IPS-NIHi7 (cell line): Measurements from ENCODE around the gene SLC25A14.
A peak's percentile ranks its signal among the peaks of the same experiment; 100 is the strongest.
"Not testable (repeated sequence)": the region's sequence is repeated elsewhere in the genome, so short reads cannot be mapped to it uniquely, and the experiment has no call there.

ENCODE experiments used
- DNase-seq: peaks from one replicate; pipeline ENCODE4 v3.0.0; 2012; ENCODE audit warnings: mixed read lengths; ENCODE audit errors: extremely low spot score

SLC25A14 gene, protein sequence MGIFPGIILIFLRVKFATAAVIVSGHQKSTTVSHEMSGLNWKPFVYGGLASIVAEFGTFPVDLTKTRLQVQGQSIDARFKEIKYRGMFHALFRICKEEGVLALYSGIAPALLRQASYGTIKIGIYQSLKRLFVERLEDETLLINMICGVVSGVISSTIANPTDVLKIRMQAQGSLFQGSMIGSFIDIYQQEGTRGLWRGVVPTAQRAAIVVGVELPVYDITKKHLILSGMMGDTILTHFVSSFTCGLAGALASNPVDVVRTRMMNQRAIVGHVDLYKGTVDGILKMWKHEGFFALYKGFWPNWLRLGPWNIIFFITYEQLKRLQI

DNA sequence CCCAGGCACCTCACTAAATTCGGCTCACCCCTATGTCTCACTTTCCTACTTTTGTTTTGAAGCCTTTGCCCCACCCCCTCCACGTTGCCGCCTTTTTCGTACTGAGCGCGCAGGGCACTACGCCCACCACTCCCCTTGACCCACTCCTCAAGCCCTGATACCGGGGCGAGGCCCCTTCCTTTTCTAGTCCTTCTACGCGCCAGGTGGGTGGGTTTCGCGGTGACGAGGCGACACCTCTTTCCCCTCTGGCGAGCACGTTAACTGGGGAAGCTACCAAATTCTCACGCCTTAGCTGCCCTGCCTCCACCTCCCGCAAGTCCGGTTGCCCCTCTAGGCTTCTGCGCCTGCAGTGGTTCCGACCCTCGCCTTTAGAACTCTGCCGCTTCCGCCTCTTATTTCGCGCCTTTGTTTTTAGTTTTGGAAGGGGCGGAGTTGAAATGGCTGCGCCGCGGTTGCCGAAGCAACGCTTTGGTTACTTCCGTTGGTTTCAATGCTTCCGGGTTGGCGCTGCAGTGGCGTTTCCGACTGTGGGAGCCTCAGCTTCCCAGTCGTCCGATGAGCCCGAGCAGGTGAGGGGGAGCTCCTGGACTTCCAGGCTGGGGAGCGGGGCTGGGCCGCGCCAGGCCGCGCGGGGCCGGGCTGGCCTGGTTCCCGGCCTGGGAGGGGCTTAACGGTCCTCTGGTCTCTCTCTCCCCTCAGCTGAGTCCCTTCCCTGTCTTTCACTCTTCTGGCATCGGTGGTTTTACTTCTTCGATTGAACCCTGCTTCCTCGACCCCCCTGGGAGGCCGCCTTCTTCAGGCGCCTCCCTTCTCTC, at the start of gene SLC25A14:
Gene SLC25A14 (plus strand): TSS at position 512 of the 815 bp plus-strand sequence. CDS start 360 bp downstream, outside the sequence.
- DNase-seq = peak; percentile 80

DNA sequence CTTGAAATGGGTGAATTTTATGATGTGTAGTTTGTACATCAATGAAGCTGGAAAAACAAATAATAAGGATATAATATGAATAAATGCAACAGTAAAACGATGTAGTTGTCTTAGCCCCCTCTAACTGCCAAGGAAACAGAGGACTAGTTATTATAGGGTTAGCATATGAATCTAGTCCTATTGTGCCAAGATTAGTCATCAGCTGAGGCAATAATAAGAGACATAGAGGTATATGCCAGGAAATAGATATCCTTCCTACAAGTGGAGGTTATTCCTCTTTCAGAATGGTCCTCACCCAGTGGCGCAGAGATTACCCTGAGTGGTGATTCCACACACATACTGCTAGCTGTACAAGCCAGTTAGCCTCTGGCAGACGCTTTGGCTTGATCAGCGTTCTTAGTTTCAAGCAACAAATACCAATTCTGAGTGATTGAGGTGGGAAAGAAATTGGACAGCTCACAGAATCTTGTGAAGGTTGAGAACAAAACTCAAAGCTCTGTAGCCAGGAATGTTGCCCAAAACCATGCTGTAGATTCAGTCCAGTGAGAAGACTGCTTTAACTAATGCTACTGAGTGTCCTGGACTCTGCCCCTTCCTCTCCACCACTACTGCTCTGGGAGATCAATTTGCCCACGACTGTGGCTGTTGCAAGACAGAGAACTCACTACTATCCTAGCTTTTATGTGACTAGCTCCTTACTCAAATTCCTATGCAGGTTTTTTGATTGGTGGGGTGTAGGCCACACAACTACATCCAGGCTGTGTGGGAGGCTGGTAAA, 44.0 kb upstream of the SLC25A14 start:
- no peak for DNase-seq

GRCh38 chrX:130296297-130296678, 43.4 kb upstream of the SLC25A14 start:
- DNase-seq = no peak

- no peak for DNase-seq
Observed at GRCh38 chrX:130296743-130297142, 43.0 kb upstream of the SLC25A14 start.

DNA sequence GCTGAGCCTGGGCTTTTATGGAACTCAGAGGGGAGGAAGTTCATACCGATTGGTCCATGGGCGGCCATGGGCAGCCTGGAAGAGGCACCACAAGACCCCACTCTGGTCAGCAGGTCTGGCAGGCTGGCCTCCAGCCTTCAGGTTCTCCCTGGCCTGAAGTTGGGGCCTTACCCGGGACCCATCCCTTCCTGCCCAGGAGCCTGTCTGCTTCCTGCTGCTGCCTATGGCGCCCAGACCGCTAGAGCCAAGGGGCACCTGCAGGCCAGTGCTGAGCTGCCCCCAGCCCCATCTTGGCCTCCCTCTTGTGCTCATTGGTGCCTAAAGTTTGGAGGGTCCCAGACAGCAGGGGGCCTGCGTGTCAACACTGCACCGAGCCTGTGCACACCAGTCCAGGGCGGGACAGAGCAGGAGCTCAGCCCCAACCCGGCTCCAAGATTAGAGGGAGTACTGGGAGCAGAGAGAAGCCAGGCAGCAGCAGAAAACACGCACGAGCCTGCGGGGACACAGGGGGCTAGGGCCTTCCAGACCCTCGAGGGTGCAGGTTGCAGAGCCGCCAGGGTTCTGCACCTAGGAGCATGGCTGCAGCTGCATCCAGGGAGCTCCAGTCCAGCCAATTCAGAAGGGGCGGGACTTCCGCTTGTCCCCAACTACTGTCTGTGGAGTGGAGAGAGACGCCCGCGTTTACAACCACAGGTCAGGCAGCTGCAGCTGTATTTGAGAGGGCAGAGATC, 40.3 kb upstream of the SLC25A14 start:
- no peak for DNase-seq

DNA sequence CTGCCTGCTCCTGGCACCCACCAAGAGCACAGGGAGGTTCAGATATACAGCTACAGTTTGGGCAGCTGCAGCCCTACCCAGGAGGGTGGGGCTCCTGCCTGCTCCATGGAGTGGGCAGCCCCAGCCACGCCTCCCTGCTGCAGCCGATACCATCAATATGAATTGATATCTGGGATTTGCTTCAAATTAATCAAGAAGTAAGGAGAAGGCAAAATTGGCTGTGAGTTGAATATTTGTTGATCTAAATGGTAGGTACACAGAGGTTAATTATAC, 39.8 kb upstream of the SLC25A14 start:
- DNase-seq = no peak

GRCh38 chrX:130301405-130301804, 38.3 kb upstream of the SLC25A14 start:
- DNase-seq = no peak

- DNase-seq = no peak
Observed at GRCh38 chrX:130301977-130302376, 37.7 kb upstream of the SLC25A14 start.

- peak; percentile 28 for DNase-seq
Observed at GRCh38 chrX:130304587-130305368, 34.9 kb upstream of the SLC25A14 start.

GRCh38 chrX:130319886-130320285, 19.8 kb upstream of the SLC25A14 start:
- DNase-seq = not testable (repeated sequence)

GRCh38 chrX:130321550-130321949, 18.2 kb upstream of the SLC25A14 start:
- no peak for DNase-seq

DNA sequence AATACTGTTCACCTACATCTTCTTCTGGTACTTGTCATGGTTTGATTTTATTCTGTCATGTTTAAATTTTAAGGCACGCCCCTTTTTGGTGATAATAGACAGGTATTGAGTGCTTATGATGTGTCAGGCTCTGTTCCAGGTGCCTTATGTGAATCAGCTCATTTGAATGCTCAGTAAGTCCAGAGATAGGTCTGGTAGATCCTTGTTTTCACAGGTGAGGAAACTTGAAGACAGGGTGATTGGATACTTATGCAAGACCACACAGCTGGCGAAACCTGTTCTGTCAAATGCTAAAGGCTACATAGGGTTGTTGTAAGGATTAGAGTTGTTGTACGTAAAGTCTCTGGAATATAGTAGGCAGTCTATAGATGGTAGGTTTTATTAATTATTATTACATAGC, 9.6 kb upstream of the SLC25A14 start:
- DNase-seq = no peak

- peak; percentile 89 for DNase-seq
Observed at GRCh38 chrX:130330706-130331105, 9.0 kb upstream of the SLC25A14 start.

DNA sequence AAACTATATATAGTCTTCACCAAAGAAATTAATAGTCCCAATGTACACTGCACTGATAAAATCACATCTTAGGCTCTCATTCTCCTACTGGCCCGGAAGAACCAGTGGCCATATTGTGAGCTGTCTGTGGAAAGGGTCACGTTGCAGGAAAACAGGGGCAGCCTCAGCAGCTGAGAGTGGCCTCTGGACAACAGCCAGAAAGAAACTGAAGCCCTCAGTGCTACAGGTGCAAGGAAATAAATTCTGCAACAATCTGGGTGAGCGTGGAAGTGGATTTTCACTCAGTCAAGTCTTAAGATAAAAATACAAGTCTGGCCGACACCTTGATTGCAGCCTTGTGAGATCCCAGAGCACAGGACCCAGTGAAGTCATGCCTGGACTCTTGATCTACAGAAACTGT, 3.2 kb upstream of the SLC25A14 start:
- DNase-seq = no peak

DNA sequence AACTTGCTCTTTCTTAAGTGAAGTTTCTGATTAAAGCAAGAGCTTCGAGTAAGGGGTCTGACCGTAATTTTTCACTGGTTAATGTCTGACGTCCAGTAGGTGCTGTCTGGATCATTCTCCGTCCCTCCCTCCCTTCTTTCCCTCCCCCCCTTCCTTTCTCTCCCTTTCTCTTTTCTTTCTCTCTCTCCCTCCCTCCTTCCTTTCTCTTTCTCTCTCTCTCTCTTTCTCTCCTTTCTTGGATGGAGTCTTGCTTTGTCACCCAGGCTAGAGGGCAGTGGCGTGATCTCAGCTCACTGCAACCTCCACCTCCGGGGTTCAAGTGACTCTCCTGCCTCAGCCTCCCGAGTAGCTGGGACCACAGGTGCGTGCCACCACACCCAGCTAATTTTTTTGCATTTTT, 850 bp upstream of the SLC25A14 start:
- DNase-seq = not testable (repeated sequence)

- DNase-seq = no peak
Observed at GRCh38 chrX:130340271-130340670, 552 bp downstream of the SLC25A14 start.

GRCh38 chrX:130343411-130343810, 3.7 kb downstream of the SLC25A14 start:
- DNase-seq = no peak

GRCh38 chrX:130347321-130347720, 7.6 kb downstream of the SLC25A14 start:
- DNase-seq = no peak

DNA sequence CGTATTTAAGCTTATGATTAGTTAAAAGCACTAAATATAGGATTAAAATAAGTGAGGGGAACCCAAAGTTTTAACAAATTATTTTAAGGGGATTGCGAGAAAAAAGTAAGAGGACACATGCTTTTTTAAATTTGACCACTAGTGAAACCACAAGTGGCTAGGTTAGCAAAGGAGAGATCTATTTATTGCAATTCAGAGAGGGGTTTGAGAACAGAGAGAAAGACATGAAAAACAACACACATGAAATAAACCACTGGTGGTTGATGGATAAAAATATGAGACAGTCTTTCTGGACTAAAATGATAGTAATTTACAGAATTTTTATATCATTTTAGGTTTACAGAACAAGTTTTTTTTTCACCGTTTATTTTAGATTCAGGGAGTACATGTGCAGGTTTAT, 11.8 kb downstream of the SLC25A14 start:
- DNase-seq = no peak

DNA sequence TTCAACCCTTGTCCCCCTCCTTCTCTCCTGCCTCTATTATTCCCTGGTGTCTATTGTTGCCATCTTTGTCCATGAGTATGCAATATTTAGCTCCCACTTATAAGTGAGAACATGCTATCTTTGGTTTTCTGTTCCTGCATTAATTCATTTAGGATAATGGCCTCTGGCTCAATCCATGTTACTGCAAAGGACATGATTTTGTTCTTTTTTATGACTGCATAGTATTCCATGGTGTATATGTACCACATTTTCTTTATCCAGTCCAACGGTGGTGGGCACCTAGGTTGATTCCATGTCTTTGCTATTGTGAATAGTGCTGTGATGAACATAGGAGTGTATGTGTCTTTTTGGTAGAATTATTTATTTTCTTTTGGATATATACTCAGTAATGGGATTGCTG, 12.3 kb downstream of the SLC25A14 start:
- not testable (repeated sequence) for DNase-seq

GRCh38 chrX:130376077-130376476, 36.4 kb downstream of the SLC25A14 start:
- DNase-seq = no peak
